Measurements from ENCODE around the gene GMEB2.
"Not testable (repeated sequence)": the region's sequence is repeated elsewhere in the genome, so short reads cannot be mapped to it uniquely, and the experiment has no call there.

Gene GMEB2

GRCh38 chr20:63587776-63588591, 38.9 kb downstream of the GMEB2 start:
- DNase-seq (no peak), ATAC-seq (no peak)

- ATAC-seq = no peak
- no peak for DNase-seq
Measured at GRCh38 chr20:63587256-63587655, 39.6 kb downstream of the GMEB2 start.

- no peak for DNase-seq
- no peak for ATAC-seq
Measured at GRCh38 chr20:63586797-63587196, 40.1 kb downstream of the GMEB2 start.

DNA sequence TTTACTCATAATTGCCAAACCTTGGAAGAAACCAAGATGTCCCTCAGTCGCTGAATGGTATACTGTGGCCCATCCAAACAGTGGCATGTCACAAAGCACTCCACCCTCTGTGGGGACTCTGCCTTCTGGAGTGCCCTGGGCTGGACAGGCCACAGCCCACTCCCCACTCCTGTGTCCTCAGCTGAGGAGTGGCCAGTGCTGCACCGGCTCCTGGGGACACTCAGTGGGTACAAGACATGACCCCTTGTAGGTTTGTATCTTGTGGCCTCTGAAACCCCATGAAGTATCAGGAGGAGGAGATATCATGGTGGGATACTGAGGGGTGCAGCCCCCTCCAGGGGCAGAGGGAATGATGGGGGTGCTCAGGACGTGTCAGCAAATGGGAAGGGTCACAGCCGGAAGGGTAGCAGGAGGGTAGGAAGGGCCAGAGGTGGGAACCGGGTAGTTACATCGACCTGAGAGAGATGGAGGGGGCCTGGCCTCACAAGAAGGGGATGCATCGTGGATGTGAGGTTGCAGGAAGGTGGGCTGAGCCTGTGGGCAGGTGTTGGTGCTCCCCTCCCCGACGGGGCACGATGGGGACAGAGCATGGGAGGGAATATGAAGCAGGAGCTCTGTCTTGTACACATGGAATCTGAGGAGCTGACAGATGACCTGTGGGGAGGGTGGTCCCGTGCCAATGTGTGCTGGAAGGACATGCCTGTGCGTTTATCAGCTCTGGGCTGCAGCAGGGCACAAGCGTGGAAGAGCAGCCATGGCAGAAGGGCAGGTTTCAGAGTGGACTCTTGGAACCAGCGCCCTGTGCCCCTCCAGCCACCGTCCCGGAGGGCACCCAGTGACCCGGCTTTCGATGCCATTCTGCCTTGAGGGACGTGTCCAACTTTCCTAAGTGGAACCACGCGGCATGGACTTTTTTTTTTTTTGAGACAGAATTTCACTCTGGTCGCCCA, 41.0 kb downstream of the GMEB2 start:
- ATAC-seq (no peak), DNase-seq (no peak)

DNA sequence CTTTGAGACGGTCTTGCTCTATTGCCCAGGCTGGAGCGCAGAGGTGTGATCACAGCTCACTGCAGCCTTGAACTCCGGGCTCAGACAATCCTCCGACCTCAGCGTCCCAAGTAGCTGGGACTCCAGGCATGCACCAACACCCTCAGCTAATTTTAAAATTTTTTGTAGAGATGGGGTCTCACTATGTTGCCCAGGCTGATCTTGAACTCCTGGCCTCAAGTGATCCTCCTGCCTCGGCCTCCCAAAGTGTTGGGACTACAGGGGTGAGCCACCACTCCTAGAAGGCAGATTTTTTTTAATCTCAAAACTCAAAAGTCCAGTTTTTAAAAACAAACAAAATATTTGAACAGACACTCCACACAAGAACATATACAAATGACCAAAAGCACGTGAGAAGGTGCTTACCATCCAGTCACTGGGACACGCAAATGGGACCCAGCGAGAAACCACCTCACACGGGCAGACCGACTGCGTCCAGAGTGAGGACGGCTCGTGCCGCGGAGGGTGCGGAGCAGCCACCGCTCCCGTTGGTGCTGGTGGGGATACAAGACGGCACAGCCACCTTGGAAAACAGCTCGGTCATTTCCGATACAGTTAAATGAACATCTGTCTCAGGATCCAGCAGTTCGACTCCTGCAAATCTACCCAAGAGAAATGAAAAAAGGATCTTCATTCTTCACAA, 44.4 kb downstream of the GMEB2 start:
- ATAC-seq = no peak
- no peak for DNase-seq

DNA sequence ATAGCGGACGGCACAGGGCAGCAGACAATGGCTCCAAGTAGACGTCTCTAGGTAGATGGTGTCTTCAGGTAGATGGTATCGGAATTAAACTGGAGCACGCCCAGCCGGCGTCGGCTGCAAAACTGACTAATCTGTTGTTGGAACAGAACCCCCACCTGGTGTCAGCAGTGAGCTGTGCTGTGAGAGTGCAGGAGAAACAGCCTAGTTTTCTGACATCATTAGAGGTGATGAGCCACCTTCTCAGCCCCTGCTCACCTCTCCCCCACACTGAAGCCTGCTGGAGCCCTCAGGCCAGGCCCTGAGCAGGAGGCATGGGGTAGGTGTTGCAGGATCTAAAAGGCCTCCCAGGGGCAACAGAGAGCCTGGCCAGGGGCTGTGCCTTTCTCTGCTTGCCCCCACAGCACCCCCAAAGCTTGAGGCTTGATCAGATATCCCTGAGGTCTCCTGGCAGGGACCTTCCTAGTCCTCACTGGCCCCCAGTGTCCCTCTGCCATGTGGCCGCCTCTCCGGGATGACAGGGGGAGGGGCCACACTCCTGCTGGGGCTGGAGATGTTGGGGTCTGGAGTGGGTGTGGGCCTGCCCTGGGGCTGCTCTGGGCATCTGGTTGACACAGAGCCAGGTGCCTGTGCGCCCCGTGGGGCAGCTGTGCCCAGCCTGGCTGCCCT, 46.0 kb downstream of the GMEB2 start:
- ATAC-seq = peak; percentile 83
- peak; percentile 66 for DNase-seq

DNA sequence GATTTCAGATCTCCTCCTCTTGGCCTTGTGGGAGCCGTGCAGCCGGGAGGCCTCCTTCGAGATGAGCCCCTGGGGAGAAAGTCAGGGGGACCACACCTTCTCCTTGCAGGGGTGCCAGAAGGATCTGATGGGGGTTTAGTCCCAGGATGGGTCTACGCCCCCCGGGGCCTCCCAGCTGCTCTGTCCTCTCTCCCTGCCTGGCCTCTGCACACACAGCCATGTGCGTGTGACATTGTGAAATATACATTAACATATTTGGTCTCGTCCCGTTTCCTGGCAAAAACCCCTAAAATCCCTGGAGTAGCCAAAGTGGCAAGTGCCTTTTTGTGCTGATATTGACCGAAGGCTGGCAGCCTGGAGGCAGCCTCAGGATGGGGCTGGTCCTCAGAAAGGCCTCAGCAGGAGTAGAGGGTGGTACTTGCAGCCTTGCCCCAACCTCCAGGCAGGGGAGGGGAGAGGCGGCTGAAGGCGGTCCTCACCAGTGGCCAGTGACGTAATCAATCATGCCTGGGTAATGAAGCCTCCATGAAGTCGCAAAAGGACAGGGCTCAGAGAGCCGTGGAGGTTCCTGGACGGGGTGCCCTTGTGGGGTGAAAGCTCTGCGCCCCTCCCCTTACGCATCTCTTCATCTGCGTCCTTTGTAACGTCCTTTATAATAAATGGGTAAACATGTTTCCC, 47.7 kb downstream of the GMEB2 start:
- ATAC-seq (no peak), DNase-seq (no peak)

DNA sequence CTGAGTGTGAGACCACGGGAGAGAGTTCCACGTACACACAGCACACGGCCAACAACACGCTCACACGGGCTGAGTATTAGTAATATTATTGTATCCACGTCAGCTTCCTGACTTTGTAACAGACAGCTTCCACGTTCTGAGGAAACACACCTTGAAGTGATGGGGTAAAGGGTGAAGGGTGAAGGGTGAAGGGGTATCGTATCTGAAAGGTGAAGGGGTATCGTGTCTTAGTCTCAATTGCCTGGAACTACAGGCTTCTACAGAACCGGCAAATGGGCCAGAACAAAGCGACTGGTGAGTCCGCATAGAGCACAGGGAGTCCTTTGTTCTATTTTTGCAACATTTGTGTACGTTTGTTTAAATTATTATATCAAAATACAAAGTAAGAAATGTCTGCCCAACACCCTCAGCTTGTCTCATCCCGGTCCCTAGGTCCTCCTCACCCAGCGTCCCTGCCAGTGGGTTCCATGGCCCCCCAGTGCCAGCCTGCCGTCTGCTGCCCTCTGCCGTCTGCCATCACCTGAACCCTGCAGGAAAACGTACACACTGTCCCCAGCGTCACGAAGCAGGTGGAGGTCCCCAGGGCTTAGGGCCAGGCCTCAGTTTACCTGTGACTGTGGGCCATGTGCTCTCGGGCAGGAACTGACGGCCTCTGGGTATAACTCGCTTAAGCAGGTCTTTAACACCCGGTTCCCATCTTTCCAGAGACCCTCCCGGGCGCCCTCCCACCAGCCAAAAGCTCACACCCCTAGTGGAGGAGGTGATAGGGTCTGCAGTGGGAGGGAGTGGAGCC, 48.5 kb downstream of the GMEB2 start:
- DNase-seq (no peak), ATAC-seq (no peak)

DNA sequence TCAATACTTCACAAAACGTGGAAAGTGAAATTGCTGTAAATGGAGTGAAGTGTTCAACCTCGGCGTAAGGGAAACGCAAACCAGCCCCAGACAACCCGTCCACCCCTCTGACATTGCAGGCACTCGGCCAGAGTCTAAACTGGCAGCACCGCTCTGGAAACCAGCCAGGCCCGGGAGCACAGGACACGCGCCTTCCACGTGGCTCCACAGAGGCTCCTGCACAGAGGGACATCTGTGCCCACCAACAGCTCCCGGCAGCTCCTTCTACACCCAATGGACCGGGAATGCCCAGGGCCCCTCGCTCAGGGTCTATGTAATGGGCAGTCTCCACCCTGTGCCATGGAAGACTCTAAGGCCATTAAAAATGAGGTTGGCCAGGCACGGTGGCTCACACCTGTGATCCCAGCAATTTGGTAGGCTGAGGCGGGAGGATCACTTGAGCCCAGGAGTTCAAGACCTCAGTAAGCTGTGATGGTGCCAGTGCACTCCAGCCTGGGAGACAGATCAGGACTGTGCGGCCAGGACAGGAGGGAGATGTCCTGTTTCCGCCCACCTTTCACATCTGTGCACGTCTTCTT, 49.5 kb downstream of the GMEB2 start:
- no peak for DNase-seq

DNA sequence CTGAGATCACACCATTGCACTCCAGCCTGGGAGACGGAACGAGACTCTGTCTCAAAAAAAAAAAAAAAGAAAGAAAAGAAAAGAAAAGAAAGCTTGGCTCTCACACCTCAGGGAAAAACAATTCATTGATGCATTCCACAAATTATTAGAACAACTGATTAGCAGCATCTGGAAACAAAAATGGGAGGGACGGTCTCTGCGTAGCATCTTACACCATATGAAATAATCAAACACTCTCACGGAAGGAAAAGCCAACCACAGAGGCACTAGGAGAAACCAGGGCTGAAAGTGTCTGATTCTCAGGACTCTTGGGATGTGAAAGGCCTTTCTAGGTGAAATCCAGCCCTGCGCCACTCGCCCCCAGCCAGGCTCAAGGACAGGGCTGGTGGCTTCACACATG, 50.6 kb downstream of the GMEB2 start:
- ATAC-seq (no peak), DNase-seq (no peak)

More for the DNA sequence above, 49.5 kb downstream of the GMEB2 start:
- no peak for ATAC-seq

DNA sequence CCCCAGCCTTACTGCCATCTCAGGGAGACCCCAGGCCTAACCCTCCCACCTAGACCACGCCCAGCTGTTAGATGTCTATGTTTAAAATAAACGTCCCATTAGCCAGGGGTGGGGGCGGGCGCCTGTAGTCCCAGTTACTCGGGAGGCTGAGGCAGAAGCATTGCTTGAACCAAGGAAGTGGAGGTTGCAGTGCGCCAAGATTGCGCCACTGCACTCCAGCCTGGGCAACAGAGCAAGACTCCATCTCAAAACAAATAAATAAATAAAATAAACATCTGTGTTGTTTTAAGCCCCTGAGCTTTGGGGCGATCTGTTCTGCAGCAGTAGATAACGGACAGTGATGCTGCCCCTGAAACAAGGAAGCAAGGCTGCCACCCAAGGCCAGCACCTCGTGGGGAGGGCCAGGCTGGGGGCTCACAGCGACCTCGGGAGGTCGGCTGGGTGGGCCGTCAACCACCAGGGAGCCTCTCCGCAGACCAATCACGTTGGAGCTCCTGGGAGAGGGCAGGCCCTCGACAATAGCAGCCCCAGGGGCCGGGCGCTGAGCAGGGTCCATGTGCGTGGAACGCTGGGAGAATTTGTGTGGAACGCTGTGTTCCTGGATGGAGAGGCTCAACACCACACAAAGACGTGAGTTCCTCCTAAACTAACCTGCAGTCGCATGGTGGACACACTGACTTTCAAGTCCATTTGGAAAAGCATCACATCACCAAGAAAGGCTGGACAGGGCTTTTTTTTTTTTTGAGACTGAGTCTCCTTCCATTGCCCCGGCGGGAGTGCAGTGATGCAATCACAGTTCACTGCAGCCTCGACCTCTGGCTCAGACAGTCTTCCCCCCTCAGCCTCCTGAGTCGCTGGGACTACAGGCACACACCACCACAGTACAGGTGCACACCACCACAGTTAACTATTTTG, 51.8 kb downstream of the GMEB2 start:
- DNase-seq (no peak), ATAC-seq (no peak)

GRCh38 chr20:63574156-63574828, 52.6 kb downstream of the GMEB2 start, which contains the start of gene HELZ2:
Gene HELZ2 (minus strand): TSS chr20:63574239. CDS start chr20:63572385, 1,854 bp downstream.
- peak; percentile 76 for ATAC-seq
- peak; percentile 62 for DNase-seq

- DNase-seq (no peak), ATAC-seq (peak; percentile 6)
Measured at GRCh38 chr20:63573647-63574131, 53.2 kb downstream of the GMEB2 start.

DNA sequence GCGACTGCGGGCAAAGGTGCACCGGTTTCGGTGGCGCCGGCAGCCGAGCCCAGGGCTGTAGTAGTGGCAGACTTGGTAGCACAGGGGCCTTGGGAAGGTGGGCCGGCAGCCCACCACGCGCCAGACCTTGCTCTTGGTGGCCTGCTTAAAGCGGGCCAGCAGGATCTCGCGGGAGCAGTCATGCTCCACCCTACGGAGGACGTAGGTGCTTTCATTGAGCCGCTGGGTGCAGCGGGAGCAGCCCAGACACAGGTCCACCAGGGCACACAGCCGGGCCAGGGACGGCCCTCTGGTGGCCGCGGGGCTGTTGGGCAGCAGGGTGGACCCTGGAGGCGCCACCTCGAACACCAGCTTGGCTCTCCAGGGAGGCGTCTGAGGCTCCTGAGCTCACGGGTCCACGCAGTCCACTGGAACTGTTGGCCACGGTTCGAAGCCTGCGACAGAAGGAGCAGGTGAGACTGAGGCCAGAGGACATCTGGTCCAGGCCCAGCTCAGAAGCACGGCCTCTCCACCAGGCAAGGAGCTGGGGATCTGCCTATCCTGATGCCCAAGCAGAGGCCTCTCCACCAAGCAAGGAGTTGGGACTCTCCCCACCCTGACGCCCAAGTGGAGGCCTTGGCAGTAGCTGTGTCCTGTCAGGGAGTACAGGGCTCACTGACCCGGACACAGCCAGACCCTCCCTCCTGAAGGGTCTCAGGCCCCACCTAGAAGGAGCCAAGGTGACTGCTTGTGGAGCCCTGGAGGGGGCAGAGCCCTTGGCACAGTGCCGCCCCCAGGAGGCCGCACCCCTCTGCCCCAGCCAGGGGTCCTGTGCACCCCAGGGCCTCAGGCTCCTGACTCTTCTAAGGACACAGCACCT, 53.9 kb downstream of the GMEB2 start:
- ATAC-seq (no peak), DNase-seq (no peak)

DNA sequence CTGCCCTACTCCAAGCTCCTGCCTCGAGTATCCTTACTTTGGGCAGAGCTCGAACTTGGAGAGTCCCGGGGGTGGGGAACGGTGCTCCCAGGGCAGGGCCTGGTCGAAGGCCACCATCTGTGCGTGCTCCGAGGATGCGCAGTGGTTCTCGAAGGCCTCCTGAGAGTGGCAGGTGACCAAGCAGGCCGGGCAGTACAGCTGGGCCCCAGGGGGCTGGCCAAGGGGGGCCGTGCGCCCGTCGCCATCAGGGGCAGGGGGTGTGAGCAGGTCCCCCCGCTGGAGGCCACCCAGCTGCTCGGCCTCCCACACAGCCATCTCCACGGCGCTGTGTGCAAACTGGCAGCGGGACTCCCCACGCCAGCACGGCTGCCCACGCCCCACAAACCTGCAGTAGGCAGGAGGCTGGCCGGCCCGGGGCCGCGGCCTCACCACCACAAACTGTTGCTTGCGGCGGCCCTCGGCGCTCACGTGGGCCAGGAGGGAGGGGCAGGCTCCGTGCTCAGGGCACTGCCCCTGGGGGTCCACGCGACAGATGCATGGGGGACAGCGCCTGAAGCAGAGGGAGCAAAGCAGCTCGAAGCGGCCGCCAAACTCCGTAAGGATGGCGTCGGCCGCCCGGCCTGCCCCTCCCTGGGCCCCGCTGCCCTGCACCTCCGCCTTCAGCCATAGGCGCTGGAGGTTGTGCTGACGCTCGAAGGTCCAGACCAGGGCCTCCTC, 54.7 kb downstream of the GMEB2 start:
- no peak for ATAC-seq
- DNase-seq = no peak

GRCh38 chr20:63571087-63571478, 55.8 kb downstream of the GMEB2 start:
- not testable (repeated sequence) for DNase-seq, ATAC-seq
